ENCODE results near the gene SORL1-AS1.

The SORL1-AS1 gene

GRCh38 chr11:121460941-121461514 is 8.3 kb upstream of the SORL1-AS1 start:
- no peak for FAIRE-seq
- TF ChIP-seq TAF1 (IDR thresholded peaks at IDR 0.05; ENCODE audit: borderline replicate concordance, low read depth, low read length) (no peak), POLR2AphosphoS5 (IDR thresholded peaks at IDR 0.05; ENCODE audit: low read depth, low read length) (no peak), POLR2A (IDR thresholded peaks at IDR 0.05; ENCODE audit: low read depth, low read length) (no peak)
- no peak for DNase-seq (ENCODE audit: insufficient read length)

- no peak for DNase-seq (ENCODE audit: insufficient read length)
- peak; percentile 89 for FAIRE-seq
- TF ChIP-seq POLR2AphosphoS5 (IDR thresholded peaks at IDR 0.05; ENCODE audit: low read depth, low read length) (no peak), POLR2A (IDR thresholded peaks at IDR 0.05; ENCODE audit: low read depth, low read length) (no peak), TAF1 (IDR thresholded peaks at IDR 0.05; ENCODE audit: borderline replicate concordance, low read depth, low read length) (no peak)
These were observed 6.7 kb upstream of the SORL1-AS1 start for GRCh38 chr11:121459413-121460017.

DNA sequence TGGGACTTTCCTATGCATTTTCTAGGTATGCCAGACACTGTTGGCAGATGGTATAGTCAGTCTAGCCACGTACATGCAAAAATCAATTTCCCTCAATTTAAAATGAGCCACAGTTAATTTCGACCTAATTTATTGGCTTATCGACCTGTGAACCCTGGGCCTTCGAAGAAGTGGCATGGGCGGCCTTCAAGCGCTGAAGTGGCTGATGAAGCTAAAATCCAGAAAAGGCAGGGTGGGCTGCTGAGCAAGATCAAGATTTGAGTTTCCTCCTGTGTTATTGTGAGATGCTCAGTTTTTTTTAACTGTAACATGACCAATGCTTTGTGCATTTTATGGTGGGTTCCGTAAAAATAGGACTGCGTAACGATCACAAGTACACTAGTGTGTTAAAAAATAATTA is 5.8 kb upstream of the SORL1-AS1 start:
- DNase-seq (ENCODE audit: insufficient read length) (no peak), FAIRE-seq (peak; percentile 36)
- no peak for TF ChIP-seq TAF1 (IDR thresholded peaks at IDR 0.05; ENCODE audit: borderline replicate concordance, low read depth, low read length)
- TF ChIP-seq POLR2A (IDR thresholded peaks at IDR 0.05; ENCODE audit: low read depth, low read length), result no peak
- TF ChIP-seq POLR2AphosphoS5 (IDR thresholded peaks at IDR 0.05; ENCODE audit: low read depth, low read length), result no peak

- TF ChIP-seq POLR2AphosphoS5 (IDR thresholded peaks at IDR 0.05; ENCODE audit: low read depth, low read length) (no peak), TAF1 (IDR thresholded peaks at IDR 0.05; ENCODE audit: borderline replicate concordance, low read depth, low read length) (no peak)
- DNase-seq (ENCODE audit: insufficient read length) (no peak), FAIRE-seq (no peak)
These were observed 4.2 kb upstream of the SORL1-AS1 start for GRCh38 chr11:121456816-121457431.

DNA sequence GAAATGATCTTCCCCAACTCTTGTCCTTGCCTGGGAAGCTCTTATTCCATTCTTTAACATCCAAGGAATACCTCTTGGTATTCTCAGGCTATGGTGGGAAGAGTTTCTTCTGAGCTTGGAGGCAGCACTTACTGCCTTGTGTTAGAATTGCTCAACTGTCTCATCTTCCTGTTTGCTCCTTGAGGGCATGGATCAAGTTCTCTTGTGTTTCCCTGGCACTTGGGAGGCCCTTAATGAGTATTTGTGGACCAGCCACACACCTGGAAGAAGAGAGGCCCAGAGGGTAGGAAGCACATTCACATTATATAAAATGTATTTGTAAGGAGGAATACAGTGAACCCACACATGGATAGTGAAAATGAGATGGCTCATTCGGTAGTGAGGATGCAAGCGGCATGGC is 3.4 kb upstream of the SORL1-AS1 start:
- DNase-seq (ENCODE audit: insufficient read length) (no peak), FAIRE-seq (no peak)
- TF ChIP-seq POLR2A (IDR thresholded peaks at IDR 0.05; ENCODE audit: low read depth, low read length) (no peak), TAF1 (IDR thresholded peaks at IDR 0.05; ENCODE audit: borderline replicate concordance, low read depth, low read length) (no peak), POLR2AphosphoS5 (IDR thresholded peaks at IDR 0.05; ENCODE audit: low read depth, low read length) (no peak)

- FAIRE-seq, result no peak
- TF ChIP-seq POLR2AphosphoS5 (IDR thresholded peaks at IDR 0.05; ENCODE audit: low read depth, low read length) (no peak), POLR2A (IDR thresholded peaks at IDR 0.05; ENCODE audit: low read depth, low read length) (no peak), TAF1 (IDR thresholded peaks at IDR 0.05; ENCODE audit: borderline replicate concordance, low read depth, low read length) (no peak)
- DNase-seq (ENCODE audit: insufficient read length), result no peak
These were observed 2.3 kb upstream of the SORL1-AS1 start for GRCh38 chr11:121455115-121455514.

- TF ChIP-seq POLR2AphosphoS5 (IDR thresholded peaks at IDR 0.05; ENCODE audit: low read depth, low read length), result no peak
- TF ChIP-seq TAF1 (IDR thresholded peaks at IDR 0.05; ENCODE audit: borderline replicate concordance, low read depth, low read length), result no peak
- peak; percentile 35; the same call in 1 of the 2 replicates for TF ChIP-seq POLR2A (IDR thresholded peaks at IDR 0.05; ENCODE audit: low read depth, low read length)
- DNase-seq (ENCODE audit: insufficient read length) (no peak), FAIRE-seq (no peak)
These were observed 977 bp upstream of the SORL1-AS1 start for GRCh38 chr11:121453589-121454299.

GRCh38 chr11:121451986-121452608 is 670 bp downstream of the SORL1-AS1 start, which contains the start of gene SORL1:
Gene SORL1 (plus strand): TSS chr11:121452314. CDS start chr11:121452332, 18 bp downstream.
- TF ChIP-seq POLR2AphosphoS5 (IDR thresholded peaks at IDR 0.05; ENCODE audit: low read depth, low read length) (0 out of 2 replicates have a peak, but pooled peaks have one; percentile 51), TAF1 (IDR thresholded peaks at IDR 0.05; ENCODE audit: borderline replicate concordance, low read depth, low read length) (peak; percentile 49), POLR2A (IDR thresholded peaks at IDR 0.05; ENCODE audit: low read depth, low read length) (peak; percentile 66; the same call in 1 of the 2 replicates)
- DNase-seq (ENCODE audit: insufficient read length) (peak; percentile 55), FAIRE-seq (peak; percentile 99)

GRCh38 chr11:121451178-121451985 is 1.4 kb downstream of the SORL1-AS1 start:
- DNase-seq (ENCODE audit: insufficient read length), result no peak
- no peak for FAIRE-seq
- TF ChIP-seq POLR2AphosphoS5 (IDR thresholded peaks at IDR 0.05; ENCODE audit: low read depth, low read length) (no peak), TAF1 (IDR thresholded peaks at IDR 0.05; ENCODE audit: borderline replicate concordance, low read depth, low read length) (no peak), POLR2A (IDR thresholded peaks at IDR 0.05; ENCODE audit: low read depth, low read length) (no peak)

DNA sequence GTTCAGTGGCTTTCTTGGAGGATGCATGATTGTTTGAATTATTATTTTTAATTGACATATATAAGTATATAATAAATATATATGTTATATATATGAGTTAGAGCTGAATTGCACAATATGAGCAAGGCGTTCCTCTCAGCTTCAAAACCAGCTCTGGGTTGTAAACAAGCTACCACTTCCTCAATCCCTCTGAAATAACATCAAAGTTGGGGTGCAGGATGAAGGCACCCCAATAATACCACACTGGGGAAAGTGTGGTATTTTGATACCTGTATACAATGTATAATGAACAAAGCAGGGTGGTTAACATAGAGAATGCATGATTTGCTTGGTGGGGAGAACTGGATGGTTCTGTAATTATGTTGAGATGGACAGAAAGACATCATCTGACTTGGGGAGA is 2.4 kb downstream of the SORL1-AS1 start:
- TF ChIP-seq POLR2A (IDR thresholded peaks at IDR 0.05; ENCODE audit: low read depth, low read length), result no peak
- TF ChIP-seq TAF1 (IDR thresholded peaks at IDR 0.05; ENCODE audit: borderline replicate concordance, low read depth, low read length), result no peak
- TF ChIP-seq POLR2AphosphoS5 (IDR thresholded peaks at IDR 0.05; ENCODE audit: low read depth, low read length), result no peak
- DNase-seq (ENCODE audit: insufficient read length) (no peak), FAIRE-seq (no peak)

Measured in GM12892 (cell line).